GM23338 (cell line): Measurements from ENCODE around the gene TRIM56. TPM values are rescaled to one million over a fixed set of nuclear protein-coding genes. Genes with fewer than 3 reads are reported as not detected.
A peak's percentile ranks its signal among the peaks of the same experiment; 100 is the strongest.

Experiments used
- ATAC-seq: fragments of 200-7000 bp; cut with Tn5 transposase; 3 replicates; pipeline ENCODE4 v1.9.1; 2020
- DNase-seq: peaks from one replicate; pipeline ENCODE4 v3.0.0-alpha.2; 2015; ENCODE audit warnings: low spot score
- H2AFZ ChIP-seq: fragments of 200-600 bp; sonication (generic); 2 replicates; pipeline ENCODE4 v1.8.0; 2016; ENCODE audit warnings: antibody characterized with exemption, mild to moderate bottlenecking, moderate library complexity
- H3F3A ChIP-seq: fragments of 200-600 bp; sonication (generic); replicated peaks from 2 replicates; pipeline ENCODE4 v1.8.0; 2017; ENCODE audit warnings: antibody characterized with exemption, mixed run types, low read depth
- H3K27ac ChIP-seq: fragments of 200-600 bp; sonication (generic); 2 replicates; pipeline ENCODE4 v1.6.1; 2016; ENCODE audit warnings: low read depth
- H3K27me3 ChIP-seq: fragments of 200-600 bp; sonication (generic); 2 replicates; pipeline ENCODE4 v1.8.0; 2016; ENCODE audit warnings: mild to moderate bottlenecking, mixed run types, moderate library complexity; ENCODE audit not compliant: insufficient read depth
- H3K36me3 ChIP-seq: fragments of 200-600 bp; sonication (generic); 2 replicates; pipeline ENCODE4 v1.8.0; 2016; ENCODE audit warnings: mild to moderate bottlenecking; ENCODE audit not compliant: insufficient read depth
- H3K4me1 ChIP-seq: fragments of 200-600 bp; sonication (generic); 2 replicates; pipeline ENCODE4 v1.8.0; 2016; ENCODE audit warnings: mild to moderate bottlenecking, moderate library complexity; ENCODE audit not compliant: insufficient read depth
- H3K4me2 ChIP-seq: fragments of 200-600 bp; sonication (generic); 2 replicates; pipeline ENCODE4 v1.7.1; 2017; ENCODE audit warnings: mixed run types
- H3K4me3 ChIP-seq: fragments of 200-600 bp; sonication (generic); 2 replicates; pipeline ENCODE4 v1.6.1; 2016; ENCODE audit warnings: mixed run types
- H3K79me2 ChIP-seq: fragments of 200-600 bp; sonication (generic); replicated peaks from 2 replicates; pipeline ENCODE4 v1.8.0; 2017; ENCODE audit warnings: mild to moderate bottlenecking; ENCODE audit not compliant: insufficient read depth
- H3K9me2 ChIP-seq: fragments of 200-600 bp; sonication (generic); 2 replicates; pipeline ENCODE4 v1.8.0; 2017; ENCODE audit not compliant: insufficient read depth
- H4K20me1 ChIP-seq: fragments of 200-600 bp; sonication (generic); replicated peaks from 2 replicates; pipeline ENCODE4 v1.8.0; 2017; ENCODE audit warnings: mild to moderate bottlenecking; ENCODE audit not compliant: insufficient read depth
- H3K27ac Mint-ChIP-seq: 2 replicates; pipeline ENCODE4 v1.8.0; 2020; ENCODE audit warnings: inconsistent platforms, mild to moderate bottlenecking, moderate library complexity, mixed read lengths
- H3K27me3 Mint-ChIP-seq: 3 replicates; pipeline ENCODE4 v1.8.0; 2022; ENCODE audit warnings: low read depth, mild to moderate bottlenecking, moderate library complexity, mixed read lengths, inconsistent platforms; ENCODE audit not compliant: insufficient read depth, poor library complexity
- H3K36me3 Mint-ChIP-seq: 3 replicates; pipeline ENCODE4 v1.8.0; 2021; ENCODE audit warnings: low read depth, mild to moderate bottlenecking, inconsistent platforms, moderate library complexity, mixed read lengths
- H3K4me1 Mint-ChIP-seq: 3 replicates; pipeline ENCODE4 v1.8.0; 2020; ENCODE audit warnings: mild to moderate bottlenecking, inconsistent platforms, mixed read lengths
- H3K4me3 Mint-ChIP-seq: 3 replicates; pipeline ENCODE4 v1.8.0; 2021; ENCODE audit warnings: moderate library complexity, mild to moderate bottlenecking, inconsistent platforms, mixed read lengths
- H3K9me3 Mint-ChIP-seq: 3 replicates; pipeline ENCODE4 v1.8.0; 2020; ENCODE audit warnings: moderate library complexity, mild to moderate bottlenecking, inconsistent platforms, mixed read lengths
- CREB1 ChIP-seq: fragments of 250-450 bp; sonication (Bioruptor Pico); IDR thresholded peaks from 2 replicates; pipeline ENCODE4 v1.5.0; 2020; ENCODE audit warnings: low read depth, mild to moderate bottlenecking, moderate library complexity
- EZH2 ChIP-seq: fragments of 200-600 bp; sonication (generic); IDR thresholded peaks from one replicate; pipeline ENCODE4 v1.8.0; 2017; ENCODE audit warnings: antibody characterized with exemption, mild to moderate bottlenecking, low read depth; ENCODE audit not compliant: unreplicated experiment
- EZH2phosphoT487 ChIP-seq: fragments of 200-600 bp; sonication (generic); IDR thresholded peaks from one replicate; pipeline ENCODE4 v1.8.1; 2018; ENCODE audit warnings: antibody characterized with exemption; ENCODE audit not compliant: unreplicated experiment
- JUNB ChIP-seq: IDR thresholded peaks from one replicate; pipeline ENCODE4 v1.6.1; 2016; ENCODE audit warnings: antibody characterized with exemption; ENCODE audit not compliant: unreplicated experiment
- NANOG ChIP-seq: IDR thresholded peaks from 2 replicates; pipeline ENCODE4 v1.6.1; 2016; ENCODE audit warnings: antibody characterized with exemption, borderline replicate concordance
- STAT1 ChIP-seq: IDR thresholded peaks from one replicate; pipeline ENCODE4 v1.6.1; 2016; ENCODE audit warnings: antibody characterized with exemption; ENCODE audit not compliant: unreplicated experiment
- ZNF114 ChIP-seq: fragments of 250-450 bp; sonication (Bioruptor Pico); IDR thresholded peaks from 2 replicates; pipeline ENCODE4 v1.5.0; 2020; ENCODE audit warnings: mild to moderate bottlenecking, moderate library complexity
- ZNF331 ChIP-seq: fragments of 250-450 bp; sonication (Bioruptor Pico); IDR thresholded peaks from 2 replicates; pipeline ENCODE4 v1.5.0; 2020; ENCODE audit warnings: low read depth, mild to moderate bottlenecking, moderate library complexity
- polyA plus RNA-seq: library from polyadenylated mRNA; unstranded; fragments of >200 nt; fragmentation: Nextera tagmentation; extraction: Ambion mirVana; gene quantifications from 2 replicates; pipeline ENCODE4 v1.2.1, GENCODE V29; 2016
- total RNA-seq: library from RNA; depleted of rRNA; stranded (reverse); fragments of >200 nt; shearing (Covaris generic); gene quantifications from 2 replicates; pipeline ENCODE4 v1.2.3, GENCODE V29; 2014
- TF ChIP-seq, protein P1 (sequence below), 2 experiments: fragments of 200-600 bp in 1 of 2; sonication (generic) in 1 of 2; conservative IDR thresholded peaks; 2 replicates each; pipeline versions ENCODE4 v1.5.1 to v1.6.1; 2016 to 2017; ENCODE audit warnings: antibody characterized with exemption in 2 of 2, low read depth in 2 of 2, mild to moderate bottlenecking in 2 of 2, moderate library complexity in 1 of 2
- TF ChIP-seq, protein P2 (sequence below): IDR thresholded peaks from 2 replicates; pipeline ENCODE4 v1.6.1; 2016; ENCODE audit warnings: antibody characterized with exemption
- TF ChIP-seq, protein P3 (sequence below): IDR thresholded peaks from one replicate; pipeline ENCODE4 v1.6.1; 2018; ENCODE audit warnings: antibody characterized with exemption; ENCODE audit not compliant: unreplicated experiment

TRIM56 gene
- total and polyA plus RNA-seq, 2 experiments from 2014 or later = 10.0 to 15.7 TPM

DNA sequence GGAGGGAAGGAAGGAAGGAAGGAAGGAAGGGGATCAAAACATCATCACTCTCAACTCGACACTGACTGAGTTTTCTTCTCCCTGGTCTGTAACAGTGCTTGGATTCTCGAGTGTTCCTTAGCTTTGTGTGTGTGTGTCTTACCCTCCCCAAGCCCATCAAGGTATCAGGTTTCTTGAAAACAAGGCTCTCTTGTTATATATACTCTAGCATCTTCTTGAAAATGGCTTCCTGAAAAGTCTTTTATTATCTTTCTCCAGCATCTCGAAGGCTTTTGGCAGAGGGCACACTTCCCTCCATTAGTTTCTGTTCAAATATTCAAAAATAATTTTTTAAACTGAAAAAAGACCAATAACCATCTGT is 55.0 kb downstream of the TRIM56 start (continued):
- TF ChIP-seq NANOG (no peak), ZNF114 (CRISPR knock-in tag) (no peak), EZH2 (no peak), JUNB (no peak), STAT1 (no peak), EZH2phosphoT487 (no peak)
- TF ChIP-seq, protein P1, sequence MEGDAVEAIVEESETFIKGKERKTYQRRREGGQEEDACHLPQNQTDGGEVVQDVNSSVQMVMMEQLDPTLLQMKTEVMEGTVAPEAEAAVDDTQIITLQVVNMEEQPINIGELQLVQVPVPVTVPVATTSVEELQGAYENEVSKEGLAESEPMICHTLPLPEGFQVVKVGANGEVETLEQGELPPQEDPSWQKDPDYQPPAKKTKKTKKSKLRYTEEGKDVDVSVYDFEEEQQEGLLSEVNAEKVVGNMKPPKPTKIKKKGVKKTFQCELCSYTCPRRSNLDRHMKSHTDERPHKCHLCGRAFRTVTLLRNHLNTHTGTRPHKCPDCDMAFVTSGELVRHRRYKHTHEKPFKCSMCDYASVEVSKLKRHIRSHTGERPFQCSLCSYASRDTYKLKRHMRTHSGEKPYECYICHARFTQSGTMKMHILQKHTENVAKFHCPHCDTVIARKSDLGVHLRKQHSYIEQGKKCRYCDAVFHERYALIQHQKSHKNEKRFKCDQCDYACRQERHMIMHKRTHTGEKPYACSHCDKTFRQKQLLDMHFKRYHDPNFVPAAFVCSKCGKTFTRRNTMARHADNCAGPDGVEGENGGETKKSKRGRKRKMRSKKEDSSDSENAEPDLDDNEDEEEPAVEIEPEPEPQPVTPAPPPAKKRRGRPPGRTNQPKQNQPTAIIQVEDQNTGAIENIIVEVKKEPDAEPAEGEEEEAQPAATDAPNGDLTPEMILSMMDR (conservative IDR thresholded peaks at IDR 0.05; ENCODE audit: low read depth in 2 of 2) = no peak
- TF ChIP-seq, protein P2, sequence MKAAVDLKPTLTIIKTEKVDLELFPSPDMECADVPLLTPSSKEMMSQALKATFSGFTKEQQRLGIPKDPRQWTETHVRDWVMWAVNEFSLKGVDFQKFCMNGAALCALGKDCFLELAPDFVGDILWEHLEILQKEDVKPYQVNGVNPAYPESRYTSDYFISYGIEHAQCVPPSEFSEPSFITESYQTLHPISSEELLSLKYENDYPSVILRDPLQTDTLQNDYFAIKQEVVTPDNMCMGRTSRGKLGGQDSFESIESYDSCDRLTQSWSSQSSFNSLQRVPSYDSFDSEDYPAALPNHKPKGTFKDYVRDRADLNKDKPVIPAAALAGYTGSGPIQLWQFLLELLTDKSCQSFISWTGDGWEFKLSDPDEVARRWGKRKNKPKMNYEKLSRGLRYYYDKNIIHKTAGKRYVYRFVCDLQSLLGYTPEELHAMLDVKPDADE = no peak

DNA sequence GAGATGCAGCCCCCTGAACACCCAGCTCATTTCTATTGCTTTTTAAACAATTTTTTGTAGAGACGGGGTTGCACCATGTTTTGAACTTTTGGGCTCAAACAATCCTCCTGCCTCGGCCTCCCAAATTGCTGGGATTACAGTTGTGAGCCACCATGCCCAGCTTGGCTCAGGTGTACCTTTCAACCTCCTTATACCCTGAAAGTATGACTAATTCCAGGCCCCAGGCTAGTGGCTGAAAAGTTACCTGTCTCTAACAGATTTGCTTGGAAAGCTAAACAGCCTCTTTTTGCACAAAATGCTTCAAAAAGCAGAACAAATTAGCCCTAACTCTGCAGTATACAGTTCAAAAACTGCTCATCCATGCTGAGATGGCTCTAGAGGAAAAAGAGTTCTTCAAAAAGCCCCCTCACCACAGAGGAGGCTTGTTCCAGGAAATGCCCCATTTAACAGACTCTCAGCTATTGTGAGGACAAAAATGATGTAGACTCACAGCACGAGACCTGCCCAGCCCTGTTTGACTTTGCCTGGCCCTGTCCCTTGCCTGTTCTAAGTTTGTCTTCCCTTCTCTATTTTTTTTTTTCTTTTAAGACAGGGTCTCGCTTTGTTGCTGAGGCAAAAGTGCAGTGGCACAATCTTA is 55.6 kb downstream of the TRIM56 start:
- DNase-seq (no peak), ATAC-seq (no peak)
- Mint-ChIP-seq H3K27ac (no peak overlapping the region), H3K36me3 (no peaks in the 10 kb centered on the region), H3K4me3 (no peak overlapping the region), H3K9me3 (no peaks in the 10 kb centered on the region), H3K4me1 (peaks cover 12% of the 10 kb centered on the region), H3K27me3 (peaks cover 14% of the 10 kb centered on the region)
- H3K79me2 ChIP-seq = no peaks in the 10 kb centered on the region
- no peaks in the 10 kb centered on the region for H3K36me3 ChIP-seq
- H3K27me3 ChIP-seq = no peaks in the 10 kb centered on the region
- H4K20me1 ChIP-seq = no peaks in the 10 kb centered on the region
- peak overlapping the region; percentile 80; the same call in 1 of the 2 replicates for H2AFZ ChIP-seq
- no peak overlapping the region for H3K4me3 ChIP-seq
- no peak overlapping the region for H3K27ac ChIP-seq
- H3F3A ChIP-seq = no peaks in the 10 kb centered on the region; the same call in 1 of the 2 replicates
- peaks cover 11% of the 10 kb centered on the region for H3K4me1 ChIP-seq
- H3K4me2 ChIP-seq = no peak overlapping the region
- H3K9me2 ChIP-seq = no peaks in the 10 kb centered on the region
- TF ChIP-seq, protein P1 (conservative IDR thresholded peaks at IDR 0.05; ENCODE audit: low read depth in 2 of 2) = no peak
- no peak for TF ChIP-seq CREB1 (CRISPR knock-in tag)
- no peak for TF ChIP-seq ZNF331 (CRISPR knock-in tag)
- TF ChIP-seq EZH2phosphoT487 = no peak
- TF ChIP-seq, protein P2 = no peak
- no peak for TF ChIP-seq JUNB
- no peak for TF ChIP-seq EZH2
- TF ChIP-seq, protein P3, sequence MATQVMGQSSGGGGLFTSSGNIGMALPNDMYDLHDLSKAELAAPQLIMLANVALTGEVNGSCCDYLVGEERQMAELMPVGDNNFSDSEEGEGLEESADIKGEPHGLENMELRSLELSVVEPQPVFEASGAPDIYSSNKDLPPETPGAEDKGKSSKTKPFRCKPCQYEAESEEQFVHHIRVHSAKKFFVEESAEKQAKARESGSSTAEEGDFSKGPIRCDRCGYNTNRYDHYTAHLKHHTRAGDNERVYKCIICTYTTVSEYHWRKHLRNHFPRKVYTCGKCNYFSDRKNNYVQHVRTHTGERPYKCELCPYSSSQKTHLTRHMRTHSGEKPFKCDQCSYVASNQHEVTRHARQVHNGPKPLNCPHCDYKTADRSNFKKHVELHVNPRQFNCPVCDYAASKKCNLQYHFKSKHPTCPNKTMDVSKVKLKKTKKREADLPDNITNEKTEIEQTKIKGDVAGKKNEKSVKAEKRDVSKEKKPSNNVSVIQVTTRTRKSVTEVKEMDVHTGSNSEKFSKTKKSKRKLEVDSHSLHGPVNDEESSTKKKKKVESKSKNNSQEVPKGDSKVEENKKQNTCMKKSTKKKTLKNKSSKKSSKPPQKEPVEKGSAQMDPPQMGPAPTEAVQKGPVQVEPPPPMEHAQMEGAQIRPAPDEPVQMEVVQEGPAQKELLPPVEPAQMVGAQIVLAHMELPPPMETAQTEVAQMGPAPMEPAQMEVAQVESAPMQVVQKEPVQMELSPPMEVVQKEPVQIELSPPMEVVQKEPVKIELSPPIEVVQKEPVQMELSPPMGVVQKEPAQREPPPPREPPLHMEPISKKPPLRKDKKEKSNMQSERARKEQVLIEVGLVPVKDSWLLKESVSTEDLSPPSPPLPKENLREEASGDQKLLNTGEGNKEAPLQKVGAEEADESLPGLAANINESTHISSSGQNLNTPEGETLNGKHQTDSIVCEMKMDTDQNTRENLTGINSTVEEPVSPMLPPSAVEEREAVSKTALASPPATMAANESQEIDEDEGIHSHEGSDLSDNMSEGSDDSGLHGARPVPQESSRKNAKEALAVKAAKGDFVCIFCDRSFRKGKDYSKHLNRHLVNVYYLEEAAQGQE = no peak
